HS-27A (cell line): ENCODE measurements around the gene IKZF3.
"Not testable (repeated sequence)": the region's sequence is repeated elsewhere in the genome, so short reads cannot be mapped to it uniquely, and the experiment has no call there.

ENCODE experiments used
- DNase-seq: peaks from one replicate; pipeline ENCODE4 v3.0.0-alpha.2; 2012; ENCODE audit warnings: low read depth, missing footprints

IKZF3 gene

DNA sequence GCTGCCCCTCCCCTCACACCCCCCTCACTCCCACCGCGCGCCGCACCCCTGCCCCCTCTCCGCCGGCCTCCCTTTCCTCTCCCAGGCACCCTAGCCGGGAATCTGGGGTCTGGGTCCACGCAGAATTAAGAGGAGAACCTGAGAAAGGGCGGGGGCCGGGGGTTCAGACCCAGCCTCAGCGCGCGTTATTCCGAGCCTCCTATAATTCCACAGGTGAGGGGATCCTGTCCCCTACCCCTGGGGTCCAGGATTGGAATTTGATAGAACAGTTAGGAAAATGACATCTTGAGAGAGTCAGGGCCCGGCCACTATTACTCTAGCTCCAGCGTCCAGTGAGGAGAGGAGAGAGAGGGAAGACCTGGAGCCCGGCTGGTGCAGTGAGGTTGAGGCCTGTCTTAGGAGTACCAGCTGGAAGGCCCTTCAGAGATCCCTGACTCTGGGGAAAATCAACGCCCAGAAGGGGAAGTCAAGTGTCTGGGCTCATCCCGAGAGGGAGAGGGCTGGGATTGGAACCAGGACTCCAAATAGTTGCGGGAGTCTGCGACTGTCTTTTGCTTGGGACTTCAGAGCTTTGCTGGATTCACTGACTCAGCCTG lies 109.1 kb downstream of the IKZF3 start:
- DNase-seq = no peak

DNA sequence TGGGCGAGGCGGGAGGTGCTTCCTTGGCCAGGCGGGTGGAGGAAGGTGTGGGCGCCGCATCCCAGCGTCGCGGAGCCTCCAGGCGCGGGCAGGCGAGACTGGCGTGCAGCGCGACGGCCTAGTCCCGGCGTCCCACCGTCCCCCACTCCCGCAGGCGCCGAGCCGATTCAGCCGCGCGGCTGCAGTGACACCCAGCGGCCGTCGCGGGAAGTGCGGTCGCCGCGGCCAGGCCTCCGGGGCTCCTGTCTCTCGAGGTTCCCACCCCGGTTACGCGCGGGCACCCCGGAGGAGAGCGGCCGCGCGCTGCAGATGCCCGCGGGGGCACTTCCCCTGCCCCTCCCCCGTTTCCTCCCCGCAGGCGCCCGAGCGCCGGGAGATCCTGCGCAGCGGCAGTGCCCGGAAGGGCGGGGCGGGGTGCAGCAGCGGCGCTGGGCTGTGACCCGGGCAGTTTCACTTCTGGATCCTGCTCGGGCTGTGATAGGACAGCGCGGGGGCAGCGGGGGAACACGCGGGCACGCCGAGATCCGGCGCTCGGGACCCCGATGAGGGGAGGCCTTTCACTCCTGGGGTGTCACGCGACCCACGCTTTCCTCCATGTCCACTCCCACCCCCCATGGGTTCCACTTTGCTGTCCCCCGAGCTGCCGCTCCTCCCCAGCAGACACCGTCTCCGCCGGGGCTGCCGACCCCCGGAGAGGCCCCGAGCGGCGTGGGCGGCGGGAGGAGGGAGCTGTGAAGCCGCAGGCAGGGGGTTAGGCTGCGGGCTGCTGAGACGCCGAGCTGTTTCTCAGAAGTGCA lies 109.8 kb downstream of the IKZF3 start:
- peak; percentile 56 for DNase-seq

DNA sequence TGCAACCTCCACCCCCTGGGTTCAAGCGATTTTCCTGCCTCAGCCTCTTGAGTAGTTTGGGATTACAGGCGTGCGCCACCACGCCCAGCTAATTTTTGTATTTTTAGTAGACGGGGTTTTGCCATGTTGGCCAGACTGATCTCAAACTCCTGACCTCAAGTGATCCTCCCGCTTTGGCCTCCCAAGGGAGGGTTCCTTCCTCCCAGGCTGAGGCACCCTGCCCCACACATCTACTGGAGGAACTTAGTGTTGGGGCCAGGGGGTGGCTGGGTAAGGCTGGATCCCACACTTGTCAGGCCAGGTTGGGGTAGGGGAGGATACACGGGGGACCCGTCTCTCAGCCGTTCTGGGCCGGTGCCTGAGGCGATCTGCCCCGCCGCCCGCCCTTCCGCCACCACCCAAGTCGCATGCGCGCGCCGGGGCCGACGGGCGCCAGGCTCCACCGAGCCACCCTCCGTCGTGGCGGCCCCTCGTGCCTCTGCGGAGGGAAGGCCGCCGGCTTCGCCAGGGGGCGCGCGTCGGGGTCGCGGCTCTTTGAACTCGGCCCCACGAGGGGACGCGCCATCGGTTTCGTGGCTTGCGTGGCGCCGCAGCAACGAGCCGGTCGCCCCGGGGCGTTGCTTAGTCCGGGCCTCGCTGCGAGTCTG lies 110.5 kb downstream of the IKZF3 start:
- DNase-seq = no peak

DNA sequence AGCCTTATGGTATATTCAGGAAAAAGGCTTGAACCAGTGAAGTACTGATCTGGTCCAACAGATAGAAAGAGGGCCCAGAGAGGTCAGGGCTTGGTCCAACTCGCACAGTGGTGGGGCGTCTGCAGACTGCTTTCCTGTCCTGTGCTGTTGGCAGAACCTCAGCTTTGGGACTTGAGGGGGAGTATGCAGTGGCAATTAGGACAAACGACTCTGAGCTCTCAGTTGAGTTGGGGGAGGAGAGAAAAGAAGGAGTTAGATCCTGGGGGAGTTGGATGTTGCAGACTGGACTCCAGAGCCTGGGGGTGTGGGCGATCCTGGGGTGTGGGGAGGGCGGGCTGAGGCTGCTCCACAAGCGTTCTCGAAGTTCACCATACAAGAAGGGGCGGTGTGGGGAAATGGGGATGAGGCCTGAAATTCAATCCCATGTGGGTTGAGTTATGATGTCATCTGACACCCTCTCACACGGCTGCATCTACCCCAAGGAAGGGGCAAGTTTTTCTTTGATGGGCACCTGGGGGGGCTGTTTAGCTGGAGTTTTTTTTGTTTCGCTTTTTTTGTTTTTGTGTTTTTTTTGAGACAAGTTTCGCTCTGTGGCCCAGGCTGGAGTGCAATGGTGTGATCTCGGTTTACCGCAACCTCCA lies 111.8 kb downstream of the IKZF3 start:
- no peak for DNase-seq

DNA sequence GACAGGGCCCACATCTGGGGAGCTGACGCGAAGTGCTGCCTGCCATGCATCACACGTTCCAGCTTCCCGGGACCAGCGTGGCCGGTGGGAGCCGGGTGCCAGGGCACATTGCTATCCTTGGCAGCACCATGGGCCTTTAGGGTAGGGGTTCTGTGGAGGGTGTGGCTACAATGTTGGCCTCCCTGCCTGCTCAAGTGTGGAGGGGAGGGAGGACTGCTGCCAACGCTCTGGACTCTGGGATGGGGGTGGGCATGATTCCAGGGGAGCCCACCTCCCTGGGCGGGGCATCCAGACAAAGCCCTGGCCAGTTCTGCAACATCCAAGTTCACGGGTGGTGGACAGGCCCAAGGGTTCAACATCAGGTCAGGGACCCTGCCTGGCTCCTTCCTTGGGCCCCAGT lies 112.5 kb downstream of the IKZF3 start:
- DNase-seq = no peak

DNA sequence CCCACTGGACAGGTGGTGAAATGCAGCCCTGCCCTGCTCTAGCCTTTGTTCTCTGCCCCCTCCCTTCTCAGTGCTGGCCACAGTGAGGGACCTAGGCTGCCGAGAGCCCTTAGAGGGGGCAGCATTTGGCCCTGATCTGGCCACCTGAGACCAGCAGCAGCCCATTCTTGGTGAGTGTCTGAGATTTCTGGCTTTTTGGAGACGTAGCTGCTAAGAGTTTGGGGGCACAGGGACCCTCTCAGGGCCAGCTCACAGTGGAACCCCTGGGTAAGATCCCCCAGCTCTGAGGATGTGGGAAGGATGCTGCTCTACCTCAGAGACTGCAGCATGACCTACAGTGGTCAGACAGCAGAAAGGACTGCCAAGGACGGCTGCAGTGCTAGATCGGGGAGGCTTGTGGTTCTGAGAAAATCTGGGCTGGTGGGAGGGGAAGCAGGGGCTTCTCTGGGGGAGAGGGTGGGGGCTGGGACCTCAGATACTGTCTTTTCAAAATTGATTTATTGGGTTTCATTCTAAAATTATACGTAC lies 113.0 kb downstream of the IKZF3 start:
- DNase-seq = no peak

DNA sequence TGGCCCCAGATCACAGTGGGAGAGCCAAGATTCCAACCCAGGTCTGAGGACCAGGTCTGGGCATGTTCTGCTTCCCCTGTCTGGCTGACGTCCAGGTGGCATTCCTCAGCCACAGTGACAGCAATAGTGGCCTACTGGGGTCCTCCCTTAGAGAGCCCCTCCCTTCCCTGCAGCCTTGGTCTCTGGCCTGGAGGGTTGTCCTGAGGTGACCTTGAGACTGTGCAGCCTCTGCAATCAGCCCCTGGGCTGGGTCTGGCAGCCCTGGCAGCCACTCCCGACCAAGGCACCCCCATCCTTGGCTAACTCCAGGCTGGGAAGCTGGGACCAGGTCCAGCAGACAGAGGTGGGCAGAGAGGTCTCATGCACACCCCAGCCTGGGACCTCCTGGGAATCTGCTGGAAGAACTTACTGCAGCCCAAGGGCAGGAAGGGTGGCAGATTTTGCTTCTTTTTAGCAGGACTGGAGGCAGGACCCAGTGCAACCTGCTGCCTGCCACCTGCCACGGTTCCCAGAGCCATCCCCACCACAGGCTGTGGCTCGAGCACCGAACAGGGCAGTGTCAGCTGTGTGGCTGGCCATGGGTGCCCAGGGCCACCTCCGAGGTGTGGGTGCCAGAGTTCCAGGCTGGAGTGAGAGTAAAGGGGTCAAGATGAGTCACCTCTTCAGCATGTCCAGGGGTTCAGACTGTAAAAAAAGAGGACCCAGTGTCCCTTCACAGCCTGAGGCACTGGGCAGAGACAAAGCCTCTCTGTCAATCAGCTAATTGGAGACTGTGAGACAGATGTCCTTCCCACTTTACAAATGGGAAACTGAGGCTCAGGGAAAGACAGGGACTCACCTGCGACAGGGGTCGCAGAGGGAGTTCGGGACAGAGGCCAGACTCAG lies 113.7 kb downstream of the IKZF3 start:
- no peak for DNase-seq

DNA sequence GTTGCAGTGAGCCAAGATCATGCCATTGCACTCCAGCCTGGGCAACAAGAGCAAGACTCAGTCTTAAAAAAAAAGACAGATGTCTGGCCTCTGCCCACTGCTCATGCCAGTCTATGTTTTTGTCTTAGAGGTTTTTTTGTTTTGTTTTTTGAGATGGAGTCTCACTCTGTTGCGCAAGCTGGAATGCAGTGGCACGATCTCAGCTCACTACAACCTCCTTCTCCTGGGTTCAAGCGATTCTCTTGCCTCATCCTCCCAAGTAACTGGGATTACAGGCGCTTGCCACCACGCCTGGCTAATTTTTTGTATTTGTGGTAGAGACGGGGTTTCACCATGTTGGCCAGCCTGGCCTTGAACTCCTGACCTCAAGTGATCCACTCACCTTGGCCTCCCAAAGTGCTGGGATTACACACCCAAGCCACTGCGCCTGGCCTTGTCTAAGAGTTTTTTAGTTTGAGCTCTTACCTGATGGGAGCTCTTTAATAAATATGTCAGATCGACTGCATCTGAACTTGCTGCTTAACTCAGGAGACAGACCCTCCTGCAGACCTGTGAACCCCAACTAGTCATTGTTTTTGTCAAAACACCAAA lies 115.6 kb downstream of the IKZF3 start:
- DNase-seq = not testable (repeated sequence)

DNA sequence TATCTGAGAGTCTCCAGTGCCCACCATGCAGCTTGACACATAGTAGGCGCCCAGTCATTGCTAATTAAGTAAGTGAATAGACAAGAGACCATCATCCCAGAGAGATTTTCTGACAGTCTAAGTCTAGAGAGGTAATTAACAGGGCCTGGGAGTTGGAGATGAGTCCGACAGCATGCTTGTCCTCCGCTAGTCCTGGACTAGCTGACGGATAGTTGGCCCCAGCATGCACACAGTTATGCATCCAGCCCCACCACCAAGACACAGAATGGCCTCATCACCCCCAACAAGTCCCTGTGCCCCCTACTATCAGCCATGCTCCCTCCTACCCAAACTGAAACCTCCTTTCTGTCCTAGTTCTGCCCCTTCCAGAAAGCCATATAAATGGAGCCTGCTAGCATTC lies 116.4 kb downstream of the IKZF3 start:
- DNase-seq = no peak

DNA sequence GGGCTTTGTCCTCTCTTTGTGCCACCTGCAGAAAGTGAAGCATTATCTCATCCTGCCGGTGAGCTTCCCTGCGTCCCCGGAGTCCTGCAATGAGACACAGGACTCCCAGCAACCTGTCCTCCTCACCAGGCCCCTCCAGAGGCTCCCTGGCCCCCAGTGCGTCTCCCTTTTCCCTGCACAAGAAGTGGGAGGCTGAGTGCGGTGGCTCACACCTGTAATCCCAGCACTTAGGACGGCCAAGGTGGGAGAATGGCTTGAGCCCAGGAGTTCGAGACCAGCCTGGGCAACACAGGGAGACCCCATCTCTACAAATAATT lies 118.0 kb downstream of the IKZF3 start:
- DNase-seq = no peak

DNA sequence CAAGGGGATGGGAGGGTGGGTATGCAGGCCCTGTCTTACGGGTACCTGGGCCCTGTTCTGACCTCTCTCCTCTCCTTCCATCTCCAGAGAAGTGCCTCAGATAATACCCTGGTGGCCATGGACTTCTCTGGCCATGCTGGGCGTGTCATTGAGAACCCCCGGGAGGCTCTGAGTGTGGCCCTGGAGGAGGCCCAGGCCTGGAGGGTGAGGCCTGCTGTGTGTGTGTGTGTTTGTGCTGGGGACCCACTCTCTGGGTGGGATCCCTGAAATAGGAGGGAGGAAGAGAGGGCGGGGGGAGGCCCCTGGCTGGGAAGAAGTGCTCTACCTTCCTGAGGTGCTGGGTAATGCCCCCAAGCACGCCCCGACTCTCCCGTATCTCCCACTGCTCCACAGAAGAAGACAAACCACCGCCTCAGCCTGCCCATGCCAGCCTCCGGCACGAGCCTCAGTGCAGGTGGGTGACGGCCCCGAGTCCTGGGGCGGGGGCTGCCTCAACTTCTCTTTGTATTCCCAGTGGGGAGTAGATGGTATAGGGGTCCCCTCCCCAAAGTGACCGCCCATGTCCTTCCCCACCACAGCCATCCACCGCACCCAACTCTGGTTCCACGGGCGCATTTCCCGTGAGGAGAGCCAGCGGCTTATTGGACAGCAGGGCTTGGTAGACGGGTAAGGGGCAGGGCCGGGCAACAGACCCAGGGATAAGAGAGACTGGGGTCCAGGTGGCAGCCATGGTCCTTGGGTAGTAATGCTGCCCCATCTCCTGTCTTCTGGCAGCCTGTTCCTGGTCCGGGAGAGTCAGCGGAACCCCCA lies 118.6 kb downstream of the IKZF3 start:
- no peak for DNase-seq

DNA sequence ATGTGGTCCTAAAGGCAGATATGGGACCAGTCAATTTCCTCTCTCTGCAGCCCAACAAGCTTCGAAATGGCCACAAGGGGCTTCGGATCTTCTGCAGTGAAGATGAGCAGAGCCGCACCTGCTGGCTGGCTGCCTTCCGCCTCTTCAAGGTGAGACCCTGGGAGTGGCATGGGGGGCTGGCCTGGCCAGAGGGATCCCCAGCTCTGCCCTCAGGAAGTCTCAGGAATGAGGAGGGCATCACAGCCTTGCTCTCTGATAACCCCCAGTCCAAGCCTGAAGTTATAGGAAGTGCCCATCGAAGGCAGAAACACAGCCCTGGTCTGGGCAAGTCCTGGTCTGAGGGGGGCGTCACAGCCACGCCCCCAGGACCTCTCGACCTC lies 119.3 kb downstream of the IKZF3 start:
- no peak for DNase-seq

DNA sequence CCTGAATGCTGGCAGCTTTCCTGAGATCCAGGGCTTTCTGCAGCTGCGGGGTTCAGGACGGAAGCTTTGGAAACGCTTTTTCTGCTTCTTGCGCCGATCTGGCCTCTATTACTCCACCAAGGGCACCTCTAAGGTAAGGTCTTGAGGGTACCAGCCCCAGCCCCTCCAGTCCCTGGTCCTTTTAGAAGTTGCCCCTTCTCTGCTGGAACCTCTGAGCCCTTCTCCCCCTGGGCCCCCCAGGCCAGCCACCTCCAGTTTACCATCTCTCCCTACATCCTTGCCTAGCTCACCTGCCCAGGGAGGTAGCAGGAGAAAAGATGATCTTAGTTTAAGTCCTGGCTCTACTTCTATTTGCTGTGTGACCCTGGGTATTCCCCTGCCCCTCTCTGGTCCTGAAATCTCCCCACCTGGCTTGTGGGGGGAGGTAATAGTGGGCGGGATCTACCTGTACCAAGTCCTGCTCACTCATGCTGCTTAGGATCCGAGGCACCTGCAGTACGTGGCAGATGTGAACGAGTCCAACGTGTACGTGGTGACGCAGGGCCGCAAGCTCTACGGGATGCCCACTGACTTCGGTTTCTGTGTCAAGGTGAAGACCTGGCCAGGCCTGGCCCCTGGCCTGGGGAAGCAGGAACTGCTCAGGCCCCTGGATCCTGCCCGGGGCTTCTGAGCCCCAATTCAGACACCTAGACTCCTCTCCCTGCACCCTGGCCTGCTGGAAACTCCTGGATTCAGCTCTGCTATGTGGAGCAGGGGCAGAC lies 119.9 kb downstream of the IKZF3 start:
- DNase-seq = no peak

DNA sequence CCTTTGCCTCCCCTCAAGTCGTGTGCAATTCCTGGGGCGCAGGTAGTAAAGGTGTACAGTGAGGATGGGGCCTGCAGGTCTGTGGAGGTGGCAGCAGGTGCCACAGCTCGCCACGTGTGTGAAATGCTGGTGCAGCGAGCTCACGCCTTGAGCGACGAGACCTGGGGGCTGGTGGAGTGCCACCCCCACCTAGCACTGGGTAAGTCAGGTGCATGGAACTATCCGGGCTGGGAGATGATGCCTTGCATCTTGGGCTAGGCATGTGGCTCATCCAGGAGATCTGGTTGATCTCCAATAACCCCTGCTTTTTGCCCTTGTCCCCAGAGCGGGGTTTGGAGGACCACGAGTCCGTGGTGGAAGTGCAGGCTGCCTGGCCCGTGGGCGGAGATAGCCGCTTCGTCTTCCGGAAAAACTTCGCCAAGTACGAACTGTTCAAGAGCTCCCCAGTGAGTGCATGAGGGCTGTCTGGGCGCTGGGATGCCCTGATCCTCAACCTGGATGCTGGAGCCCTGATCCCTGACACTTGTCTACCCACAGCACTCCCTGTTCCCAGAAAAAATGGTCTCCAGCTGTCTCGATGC lies 121.2 kb downstream of the IKZF3 start:
- no peak for DNase-seq

DNA sequence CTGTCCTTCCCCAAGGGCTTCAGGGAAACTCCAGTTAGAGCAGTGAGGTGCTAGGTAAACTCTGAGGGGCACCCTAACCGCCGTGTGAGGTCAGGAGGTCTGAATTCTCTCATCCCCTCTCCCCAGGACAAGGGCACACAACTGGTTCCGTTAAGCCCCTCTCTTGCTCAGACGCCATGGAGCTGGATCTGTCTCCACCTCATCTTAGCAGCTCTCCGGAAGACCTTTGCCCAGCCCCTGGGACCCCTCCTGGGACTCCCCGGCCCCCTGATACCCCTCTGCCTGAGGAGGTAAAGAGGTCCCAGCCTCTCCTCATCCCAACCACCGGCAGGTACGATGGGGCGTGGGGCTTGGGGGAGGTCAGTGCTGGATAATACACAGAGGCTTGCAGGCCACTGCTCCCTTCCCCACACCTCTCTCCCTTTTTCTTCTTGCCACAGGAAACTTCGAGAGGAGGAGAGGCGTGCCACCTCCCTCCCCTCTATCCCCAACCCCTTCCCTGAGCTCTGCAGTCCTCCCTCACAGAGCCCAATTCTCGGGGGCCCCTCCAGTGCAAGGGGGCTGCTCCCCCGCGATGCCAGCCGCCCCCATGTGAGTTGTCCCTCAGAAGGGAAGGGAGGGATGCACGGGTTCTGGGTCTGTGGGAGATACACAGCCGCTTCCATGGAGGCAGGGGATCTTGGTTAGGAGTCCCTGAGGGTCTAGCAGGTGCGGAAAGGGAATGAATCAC lies 121.8 kb downstream of the IKZF3 start:
- DNase-seq = no peak

DNA sequence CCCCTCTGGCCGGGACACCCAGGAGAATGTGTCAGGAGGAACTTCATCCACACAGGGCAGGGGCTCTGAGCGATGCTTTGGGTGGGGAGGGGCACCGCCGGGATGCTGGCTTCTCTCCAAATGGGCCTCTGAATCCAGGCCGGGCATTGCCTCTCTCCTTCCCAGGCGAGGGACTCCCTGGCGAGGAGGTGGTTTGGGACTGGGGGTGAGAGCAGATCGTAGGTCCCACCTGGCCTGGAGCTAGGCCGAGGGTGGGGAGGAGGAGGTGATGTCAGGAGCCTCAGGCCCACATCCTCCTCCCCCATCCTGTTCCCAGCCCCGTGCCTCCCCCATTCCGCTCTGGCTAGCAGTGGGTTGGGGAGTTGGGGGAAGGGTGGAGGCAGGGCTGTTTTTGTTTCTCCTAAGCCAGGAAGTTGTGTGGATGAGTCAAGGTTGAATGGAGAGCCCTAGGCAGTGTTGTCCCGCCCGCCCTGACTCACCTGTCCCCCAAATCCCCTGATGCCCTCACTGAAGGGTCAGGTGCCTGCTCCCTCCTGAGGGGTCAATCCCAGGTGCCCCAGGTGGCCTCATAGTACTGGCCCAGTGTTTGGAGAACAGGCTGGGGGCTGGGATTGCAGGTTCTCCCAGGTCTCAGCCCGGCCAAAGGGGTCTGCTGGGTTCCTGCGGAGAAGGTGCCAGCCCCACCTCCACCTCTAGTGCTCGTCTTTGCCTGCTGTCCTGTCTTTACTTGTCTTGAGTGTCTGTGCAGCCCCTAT lies 123.6 kb downstream of the IKZF3 start:
- no peak for DNase-seq

DNA sequence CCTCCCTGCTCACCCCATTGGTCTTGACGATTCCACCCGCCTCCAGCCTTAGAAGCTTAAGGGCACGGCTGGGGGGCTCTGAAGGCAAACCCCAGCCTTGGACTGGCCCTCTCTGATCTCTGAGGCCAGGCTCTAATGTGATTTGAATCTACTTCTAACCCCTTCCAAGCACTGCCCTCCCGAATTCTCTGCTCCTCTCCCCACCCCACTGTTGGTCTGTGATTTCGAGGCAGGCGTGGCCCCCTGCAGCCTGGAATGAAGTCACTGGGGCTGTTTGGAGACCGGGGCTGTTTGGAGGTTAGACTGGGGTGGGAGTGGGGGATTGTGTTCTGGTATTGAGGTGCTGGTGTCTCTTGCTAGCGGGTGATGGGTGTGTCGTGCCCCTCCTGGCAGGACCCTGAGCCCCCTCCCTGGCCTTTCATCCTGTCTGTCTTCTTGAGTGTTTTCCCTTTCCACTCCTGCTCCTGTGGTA lies 124.2 kb downstream of the IKZF3 start:
- DNase-seq = no peak
